GM21423 (cell line): ENCODE results near the gene STK31.
"Not testable (repeated sequence)": the region's sequence is repeated elsewhere in the genome, so short reads cannot be mapped to it uniquely, and the experiment has no call there.

ENCODE experiments used
- ATAC-seq: cut with Tn5 transposase; IDR thresholded peaks from one replicate; pipeline ENCODE4 v1.9.1; 2021; ENCODE audit warnings: mild to moderate bottlenecking, moderate library complexity; ENCODE audit not compliant: unreplicated experiment

The STK31 gene

DNA sequence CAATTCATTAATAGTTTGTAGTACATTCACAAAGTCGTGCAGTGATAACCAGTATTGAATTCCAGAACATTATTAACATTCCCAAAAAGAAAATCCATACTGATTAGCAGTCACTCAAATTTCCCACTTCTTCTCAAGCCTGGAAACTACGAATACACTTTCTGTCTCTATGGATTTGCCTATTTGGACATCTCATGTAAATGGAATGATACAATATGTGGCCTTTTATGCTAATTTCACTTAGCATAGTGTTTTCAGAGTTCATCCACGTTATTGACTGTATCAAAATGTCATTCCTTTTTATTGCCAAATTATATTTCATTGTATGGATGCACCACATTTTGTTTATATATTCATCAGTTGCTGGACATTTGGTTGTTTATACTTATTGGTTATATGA lies 78.8 kb downstream of the STK31 start:
- ATAC-seq, result no peak

DNA sequence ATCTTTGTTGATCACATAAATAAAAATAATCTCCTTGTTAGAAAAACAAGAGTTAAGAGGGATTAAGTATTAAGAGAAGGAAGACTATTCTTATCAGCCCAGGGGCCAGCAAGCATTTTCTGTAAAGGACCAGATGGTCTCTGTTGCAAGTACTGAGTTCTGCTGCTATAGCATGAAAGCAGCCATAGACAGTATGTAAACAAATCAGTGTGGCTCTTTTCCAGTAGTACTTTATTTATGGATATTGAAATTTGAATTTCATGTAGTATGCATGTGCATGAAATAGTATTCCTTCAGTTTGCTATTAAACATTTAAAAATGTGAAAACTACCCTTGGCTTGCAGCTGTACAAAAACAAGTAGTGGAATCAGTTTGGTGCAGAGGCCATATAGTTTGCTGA lies 81.7 kb downstream of the STK31 start:
- ATAC-seq, result no peak

DNA sequence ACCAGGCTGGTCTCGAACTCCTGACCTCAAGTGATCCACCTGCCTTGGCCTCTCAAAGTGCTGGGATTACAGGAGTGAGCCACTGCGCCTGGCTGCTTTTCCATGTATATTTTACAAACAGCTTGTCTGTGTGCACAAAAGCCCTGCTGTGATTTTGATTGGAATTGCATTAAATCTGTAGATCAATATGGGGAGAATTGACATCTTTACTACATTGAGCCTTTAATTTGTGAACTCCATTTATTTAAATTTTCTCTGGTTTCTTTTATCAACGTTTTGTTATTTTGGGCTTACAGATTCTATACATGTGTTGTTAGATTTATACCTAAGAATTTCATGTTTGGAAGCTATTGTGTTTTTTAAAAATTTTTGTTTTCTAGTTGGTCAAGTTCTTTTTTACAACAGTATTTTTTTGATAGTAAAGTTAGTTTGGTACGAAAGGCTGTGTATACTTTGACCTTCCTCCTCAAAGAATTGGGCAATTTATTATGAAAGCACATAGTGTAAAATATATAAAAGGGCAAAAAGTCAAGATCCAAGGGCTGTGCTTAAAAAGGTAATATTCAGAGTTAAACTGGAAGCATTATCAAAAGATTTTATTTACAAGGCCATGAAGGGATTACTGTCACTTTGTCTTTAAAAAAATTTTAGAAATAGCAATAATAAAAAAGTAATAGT lies 92.8 kb downstream of the STK31 start:
- no peak for ATAC-seq

DNA sequence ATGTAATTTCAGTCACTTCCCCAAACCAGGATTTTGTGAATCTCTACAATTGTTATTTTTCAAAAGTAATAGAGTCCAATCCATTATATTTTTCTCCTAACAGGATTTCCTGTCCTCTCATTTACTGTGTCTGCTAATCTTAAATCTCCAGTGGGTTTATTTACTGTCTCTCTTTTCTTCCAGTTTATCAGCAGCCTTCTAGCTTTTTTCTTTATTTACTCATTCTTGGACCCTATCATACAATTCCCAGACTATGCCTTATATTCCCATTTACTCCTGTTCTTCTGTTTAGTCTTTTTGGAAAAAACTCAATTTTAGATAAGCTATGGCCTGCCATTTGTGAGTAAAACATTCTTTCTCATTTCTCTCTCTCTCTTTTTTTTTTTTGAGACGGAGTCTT lies 94.7 kb downstream of the STK31 start:
- no peak for ATAC-seq

DNA sequence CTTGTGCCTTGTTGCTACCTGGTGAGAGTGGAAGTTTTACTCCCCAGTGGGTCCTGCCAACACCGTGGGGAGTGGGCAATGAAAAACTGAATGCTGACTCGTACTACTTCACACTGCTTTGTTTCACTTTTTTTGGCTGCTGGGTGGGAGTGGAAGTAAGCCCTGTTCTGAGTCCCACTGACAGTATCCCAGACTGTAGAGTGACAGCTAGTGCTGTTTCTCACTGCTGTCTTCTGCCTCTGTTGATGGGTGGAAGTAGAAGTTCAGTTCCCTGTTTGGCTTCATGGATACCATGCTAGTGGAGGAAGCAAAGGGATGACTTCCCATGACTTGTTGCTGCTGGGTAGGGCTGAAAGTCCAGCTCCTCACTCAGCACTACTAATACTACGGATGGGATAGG lies 98.4 kb downstream of the STK31 start:
- no peak for ATAC-seq

DNA sequence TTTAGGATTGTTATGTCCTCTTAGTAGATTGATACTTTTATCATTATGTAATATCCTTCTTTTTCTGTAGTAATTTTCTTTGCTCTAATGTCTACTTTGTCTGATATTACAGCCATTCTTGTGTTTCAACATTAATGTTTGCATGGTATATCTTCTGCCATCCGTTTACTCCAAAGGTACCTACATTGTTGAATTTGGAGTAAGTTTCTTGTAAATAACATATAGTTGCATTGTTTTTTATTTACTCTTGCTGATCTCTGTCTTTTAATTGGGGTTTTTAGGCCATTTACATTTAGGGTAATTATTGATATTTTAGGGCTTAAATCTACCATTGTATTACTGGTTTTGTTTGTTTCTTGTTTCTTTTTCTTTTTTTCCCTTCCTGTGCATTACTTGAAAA lies 100.1 kb downstream of the STK31 start:
- no peak for ATAC-seq

DNA sequence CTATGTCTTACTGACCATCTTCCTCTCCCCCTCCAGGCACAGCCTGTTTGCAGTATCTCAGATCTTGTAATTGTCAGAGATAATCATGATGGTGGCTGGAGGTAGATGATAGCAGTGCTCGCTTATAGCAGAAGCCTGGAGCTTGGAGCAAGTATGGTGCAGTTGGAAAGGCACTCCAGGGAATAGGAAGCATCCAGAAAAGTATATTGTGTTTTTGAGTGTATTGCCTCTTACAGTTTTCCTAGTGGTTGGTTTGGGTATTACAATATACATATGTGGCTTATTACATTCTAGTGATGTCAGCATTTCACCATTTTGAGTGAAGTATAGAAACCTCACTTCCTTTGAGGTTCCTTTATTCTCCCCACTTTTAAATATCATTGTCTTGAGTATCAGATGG lies 101.5 kb downstream of the STK31 start:
- no peak for ATAC-seq

DNA sequence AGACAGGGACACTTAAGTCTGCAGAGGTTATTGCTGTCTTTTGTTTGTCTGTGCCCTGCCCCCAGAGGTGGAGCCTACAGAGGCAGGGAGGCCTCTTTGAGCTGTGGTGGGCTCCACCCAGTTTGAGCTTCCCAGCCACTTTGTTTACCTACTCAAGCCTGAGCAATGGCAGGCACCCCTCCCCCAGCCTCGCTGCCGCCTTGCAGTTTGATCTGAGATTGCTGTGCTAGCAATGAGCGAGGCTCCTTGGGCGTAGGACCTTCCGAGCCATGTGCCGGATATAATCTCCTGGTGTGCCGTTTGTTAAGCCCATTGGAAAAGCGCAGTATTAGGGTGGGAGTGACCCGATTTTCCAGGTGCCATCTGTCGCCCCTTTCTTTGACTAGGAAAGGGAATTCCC lies 118.1 kb downstream of the STK31 start:
- not testable (repeated sequence) for ATAC-seq

DNA sequence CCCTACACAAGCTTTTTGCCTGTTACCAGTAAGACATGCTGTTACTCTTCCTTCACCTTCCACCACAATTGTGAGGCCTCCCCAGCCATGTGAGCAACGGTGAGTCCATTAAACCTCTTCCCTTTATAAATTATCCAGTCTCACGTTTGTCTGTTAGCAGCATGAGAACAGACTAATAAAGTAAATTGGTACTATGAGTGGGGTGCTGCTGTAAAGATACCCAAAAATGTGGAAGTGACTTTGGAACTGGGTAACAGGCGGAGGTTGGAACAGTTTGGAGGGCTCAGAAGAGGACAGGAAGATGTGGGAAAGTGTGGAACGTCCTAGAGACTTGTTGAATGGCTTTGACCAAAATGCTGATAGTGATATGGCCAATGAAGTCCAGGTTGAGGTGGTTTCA lies 122.7 kb downstream of the STK31 start:
- not testable (repeated sequence) for ATAC-seq

DNA sequence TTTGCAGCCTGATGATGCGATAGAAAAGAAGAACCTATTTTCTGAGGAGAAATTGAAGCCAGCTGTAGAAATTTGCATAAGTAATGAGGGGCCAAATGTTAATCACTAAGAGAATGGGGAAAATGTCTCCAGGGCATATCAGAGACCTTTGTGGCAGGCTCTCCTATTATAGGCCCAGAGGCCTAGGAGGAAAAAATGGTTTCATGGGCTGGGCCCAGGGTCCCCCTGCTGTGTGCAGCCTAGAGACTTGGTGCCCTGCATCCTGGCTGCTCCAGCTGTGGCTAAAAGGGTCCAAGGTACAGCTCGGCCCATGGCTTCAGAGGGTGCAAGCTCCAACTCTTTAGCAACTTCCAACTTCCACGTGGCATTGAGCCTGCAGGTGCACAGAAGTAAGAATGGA lies 123.4 kb downstream of the STK31 start:
- no peak for ATAC-seq

DNA sequence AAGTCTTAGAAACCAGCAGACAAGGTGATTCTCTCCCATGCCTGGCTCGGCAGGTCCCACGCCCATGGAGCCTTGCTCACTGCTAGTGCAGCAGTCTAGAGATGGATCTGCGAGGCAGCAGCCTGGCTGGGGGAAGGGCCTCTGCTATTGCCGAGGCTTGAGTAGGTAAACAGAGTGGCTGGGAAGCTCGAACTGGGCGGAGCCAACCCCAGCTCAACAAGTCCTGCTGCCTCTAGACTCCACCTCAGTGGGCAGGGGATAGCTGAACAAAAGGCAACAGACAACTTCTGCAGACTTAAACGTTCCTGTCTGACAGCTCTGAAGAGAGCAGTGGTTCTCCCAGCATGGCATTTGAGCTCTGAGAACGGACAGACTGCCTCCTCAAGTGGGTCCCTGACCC lies 134.8 kb downstream of the STK31 start:
- not testable (repeated sequence) for ATAC-seq

DNA sequence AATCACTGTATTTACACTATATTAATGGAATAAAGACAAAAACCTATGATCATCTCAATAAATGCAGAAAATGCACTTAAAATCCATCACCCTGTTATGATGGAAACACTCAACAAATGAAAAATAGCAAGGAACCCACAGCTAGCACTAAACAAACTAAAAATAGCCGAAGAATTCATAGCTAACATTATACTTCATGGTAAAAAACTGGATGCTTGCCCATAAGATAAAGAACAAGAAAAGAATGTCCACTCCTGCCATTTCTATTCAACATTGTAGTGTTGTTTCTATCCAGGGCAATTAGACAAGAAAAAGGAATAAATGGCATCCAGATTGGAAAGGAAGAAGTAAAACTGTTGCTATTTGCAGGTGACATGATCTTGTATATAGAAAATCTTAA lies 142.1 kb downstream of the STK31 start:
- no peak for ATAC-seq

DNA sequence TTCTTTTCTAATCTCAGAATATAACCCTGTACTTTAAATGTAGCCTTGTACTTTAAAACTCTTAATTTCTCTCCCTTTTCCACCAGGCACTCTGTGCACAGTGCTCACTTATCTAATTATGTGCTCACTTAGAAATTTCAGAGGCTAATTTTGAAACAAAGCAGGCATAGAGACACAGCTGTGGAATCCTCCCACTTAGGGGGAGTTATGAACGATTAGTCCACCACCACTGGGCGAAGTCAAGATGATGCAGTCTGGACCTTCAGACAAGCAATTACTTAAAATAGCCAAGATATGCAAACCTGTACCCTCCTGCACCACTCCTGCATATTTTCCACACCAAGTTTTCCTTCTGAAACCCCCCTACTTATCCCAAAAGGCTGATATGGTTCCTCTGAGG lies 143.0 kb downstream of the STK31 start:
- no peak for ATAC-seq

DNA sequence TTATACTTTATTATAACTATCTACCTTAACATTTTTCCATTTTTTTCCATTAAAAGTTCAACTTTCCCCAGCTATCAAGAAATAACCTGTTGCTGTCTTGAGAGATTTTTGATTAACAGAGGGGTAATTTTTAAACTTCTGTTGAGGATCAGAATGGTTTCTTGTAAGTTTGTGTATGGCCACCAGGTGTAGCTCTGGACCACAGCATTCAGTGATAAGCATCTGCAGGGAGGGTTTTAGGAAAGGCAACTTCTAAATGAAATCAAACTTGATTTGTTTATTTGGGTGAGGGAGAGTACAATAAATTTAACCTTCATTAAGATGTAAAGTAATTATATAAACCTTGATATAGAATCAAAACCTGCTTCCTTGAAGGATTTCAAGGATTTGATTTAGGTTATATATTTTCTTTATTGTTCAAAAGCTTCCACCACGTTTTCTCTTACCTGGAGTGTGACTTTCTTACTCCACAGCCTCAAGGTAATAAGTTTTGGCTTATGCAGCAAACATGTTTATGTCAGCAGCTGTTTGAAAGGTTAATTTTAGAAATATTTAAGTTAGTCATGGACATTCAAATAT lies 153.3 kb downstream of the STK31 start:
- ATAC-seq, result no peak

DNA sequence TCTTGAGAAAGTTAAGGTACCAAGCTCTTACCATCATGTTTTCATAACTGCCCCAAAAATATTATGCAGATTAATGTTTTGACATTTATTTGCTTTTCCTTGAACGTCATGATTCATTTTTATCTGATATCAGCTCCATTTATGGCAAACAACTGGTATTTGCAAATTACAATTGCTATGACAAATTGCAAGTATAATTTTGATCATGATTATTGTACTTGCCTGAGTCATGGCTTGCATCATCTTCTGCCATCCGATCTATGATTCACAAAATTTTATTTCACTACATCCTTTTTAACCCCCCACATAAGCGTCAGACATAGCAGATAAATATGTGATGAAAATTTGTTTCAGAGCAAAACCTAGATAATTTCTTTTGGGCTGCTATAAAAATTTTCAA lies 155.0 kb downstream of the STK31 start:
- ATAC-seq, result no peak

DNA sequence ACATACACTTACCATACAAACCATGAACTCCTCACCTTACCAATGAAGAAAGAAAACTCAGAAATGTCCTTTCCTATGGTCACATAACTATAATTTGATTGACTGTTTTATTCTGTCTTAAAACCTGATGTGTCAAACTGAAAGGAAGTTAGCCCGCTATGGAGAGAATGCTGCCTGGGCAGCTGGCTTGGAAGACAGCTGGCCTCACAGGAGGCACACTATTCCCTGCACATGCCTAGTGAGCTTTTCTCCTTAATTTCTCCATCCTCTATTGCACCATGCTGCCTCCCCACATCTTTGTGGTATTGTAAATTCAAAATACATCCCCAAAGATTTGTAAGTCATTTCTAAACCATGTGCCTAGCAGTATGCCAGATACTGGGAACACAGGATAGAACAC lies 163.3 kb downstream of the STK31 start:
- ATAC-seq, result no peak

DNA sequence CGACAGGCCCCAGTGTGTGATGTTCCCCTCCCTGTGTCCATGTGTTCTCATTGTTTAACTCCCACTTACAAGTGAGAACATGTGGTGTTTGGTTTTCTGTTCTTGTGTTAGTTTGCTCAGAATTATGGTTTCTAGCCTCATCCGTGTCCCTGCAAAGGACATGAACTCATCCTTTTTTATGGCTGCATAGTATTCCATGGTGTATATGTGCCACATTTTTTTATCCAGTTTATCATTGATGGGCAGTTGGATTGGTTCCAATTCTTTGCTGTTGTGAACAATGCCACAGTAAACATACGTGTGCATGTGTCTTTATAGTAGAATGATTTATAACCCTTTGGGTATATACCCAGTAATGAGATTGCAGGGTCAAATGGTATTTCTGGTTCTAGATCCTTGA lies 166.5 kb downstream of the STK31 start:
- not testable (repeated sequence) for ATAC-seq
